Tibial nerve (tissue), 4 donors: ENCODE data around the gene ADRA2C.

ENCODE experiments used
- EP300 ChIP-seq, 2 donors: sonication (generic); formaldehyde crosslinking; IDR thresholded peaks; one replicate each; pipeline ENCODE4 v1.6.1; 2017; ENCODE audit warnings: antibody characterized with exemption in 2 of 2, mild to moderate bottlenecking in 1 of 2
- TF ChIP-seq, protein P1 (sequence below), 5 experiments: fragments of 200-600 bp in 3 of 5; fragments of 450-650 bp in 2 of 5; sonication (generic) in 3 of 5; IDR thresholded peaks; one replicate each; pipeline ENCODE4 v1.5.1; 2016 to 2019; ENCODE audit warnings: antibody characterized with exemption in 5 of 5, mild to moderate bottlenecking in 3 of 5, moderate library complexity in 2 of 5

DNA sequence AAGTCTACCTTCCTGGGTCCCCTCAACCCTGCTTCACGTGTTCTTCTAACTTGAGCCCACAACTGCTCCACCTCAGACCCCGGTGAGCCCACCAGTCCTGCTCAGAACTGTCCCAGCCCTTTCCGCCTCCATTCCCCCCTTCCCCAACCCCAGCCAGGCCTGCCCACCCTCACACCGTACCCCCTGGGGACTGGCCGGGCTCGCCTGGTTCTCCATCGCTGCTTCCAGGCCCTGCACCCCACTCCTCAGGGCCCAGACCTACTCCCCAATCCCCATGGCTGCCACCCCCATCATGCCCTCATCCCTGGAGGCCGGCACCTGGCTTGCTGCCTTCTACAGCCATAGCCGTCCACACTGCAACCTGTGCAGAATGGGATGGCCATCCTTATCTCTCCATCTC lies 23.4 kb downstream of the ADRA2C start:
- TF ChIP-seq, protein P1, sequence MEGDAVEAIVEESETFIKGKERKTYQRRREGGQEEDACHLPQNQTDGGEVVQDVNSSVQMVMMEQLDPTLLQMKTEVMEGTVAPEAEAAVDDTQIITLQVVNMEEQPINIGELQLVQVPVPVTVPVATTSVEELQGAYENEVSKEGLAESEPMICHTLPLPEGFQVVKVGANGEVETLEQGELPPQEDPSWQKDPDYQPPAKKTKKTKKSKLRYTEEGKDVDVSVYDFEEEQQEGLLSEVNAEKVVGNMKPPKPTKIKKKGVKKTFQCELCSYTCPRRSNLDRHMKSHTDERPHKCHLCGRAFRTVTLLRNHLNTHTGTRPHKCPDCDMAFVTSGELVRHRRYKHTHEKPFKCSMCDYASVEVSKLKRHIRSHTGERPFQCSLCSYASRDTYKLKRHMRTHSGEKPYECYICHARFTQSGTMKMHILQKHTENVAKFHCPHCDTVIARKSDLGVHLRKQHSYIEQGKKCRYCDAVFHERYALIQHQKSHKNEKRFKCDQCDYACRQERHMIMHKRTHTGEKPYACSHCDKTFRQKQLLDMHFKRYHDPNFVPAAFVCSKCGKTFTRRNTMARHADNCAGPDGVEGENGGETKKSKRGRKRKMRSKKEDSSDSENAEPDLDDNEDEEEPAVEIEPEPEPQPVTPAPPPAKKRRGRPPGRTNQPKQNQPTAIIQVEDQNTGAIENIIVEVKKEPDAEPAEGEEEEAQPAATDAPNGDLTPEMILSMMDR (IDR thresholded peaks at IDR 0.05), result no peak
- TF ChIP-seq EP300 (IDR thresholded peaks at IDR 0.05), result no peak
